Keratinocyte (primary cell): ENCODE results near the gene EBNA1BP2. TPM values are rescaled to one million over a fixed set of nuclear protein-coding genes. Genes with fewer than 3 reads are reported as not detected.
"Not testable (repeated sequence)": the region's sequence is repeated elsewhere in the genome, so short reads cannot be mapped to it uniquely, and the experiment has no call there.

Experiments
- DNase-seq: peaks from one replicate; pipeline ENCODE4 v3.0.0-alpha.2; 2011; ENCODE audit warnings: low read depth, missing footprints, low spot score
- FAIRE-seq: peaks from 2 replicates; lab custom pipeline; 2011; peaks lifted over from hg19 to GRCh38; lab: Jason Lieb, UNC
- H2AFZ ChIP-seq: 2 replicates; pipeline ENCODE4 v1.6.0; 2012; ENCODE audit warnings: low read length, control low read depth, inconsistent platforms; ENCODE audit not compliant: control insufficient read depth
- H3K27ac ChIP-seq: 2 replicates; pipeline ENCODE4 v1.5.1; 2011; ENCODE audit warnings: low read length; ENCODE audit not compliant: control insufficient read depth, insufficient read depth
- H3K27me3 ChIP-seq: 3 replicates; pipeline ENCODE4 v1.6.0; 2011; ENCODE audit warnings: low read length; ENCODE audit not compliant: control insufficient read depth, insufficient read depth; ENCODE audit errors: extremely low read depth
- H3K36me3 ChIP-seq, 2 experiments: 2 replicates in 1 of 2; 3 replicates in 1 of 2; pipeline ENCODE4 v1.5.1; 2011; ENCODE audit warnings: low read length in 2 of 2, mild to moderate bottlenecking in 1 of 2; ENCODE audit not compliant: control insufficient read depth in 2 of 2, insufficient read depth in 2 of 2; ENCODE audit errors: extremely low read depth in 1 of 2
- H3K4me1 ChIP-seq: 3 replicates; pipeline ENCODE4 v1.5.1; 2011; ENCODE audit warnings: low read length; ENCODE audit not compliant: control insufficient read depth, insufficient read depth; ENCODE audit errors: extremely low read depth
- H3K4me2 ChIP-seq: 3 replicates; pipeline ENCODE4 v1.6.0; 2011; ENCODE audit warnings: low read depth, low read length; ENCODE audit not compliant: control insufficient read depth, insufficient read depth; ENCODE audit errors: extremely low read depth
- H3K4me3 ChIP-seq, 3 experiments: fragments of 200-600 bp in 1 of 3; sonication (generic) in 1 of 3; 2 replicates in 2 of 3; 3 replicates in 1 of 3; pipeline ENCODE4 v1.5.1; 2011 to 2016; ENCODE audit warnings: low read length in 3 of 3, mild to moderate bottlenecking in 3 of 3, control low read depth in 2 of 3, inconsistent platforms in 1 of 3, low read depth in 1 of 3, mixed read lengths in 1 of 3, mixed run types in 1 of 3, moderate library complexity in 1 of 3; ENCODE audit not compliant: control insufficient read depth in 2 of 3, insufficient read depth in 2 of 3; ENCODE audit errors: extremely low read depth in 1 of 3
- H3K79me2 ChIP-seq: 2 replicates; pipeline ENCODE4 v1.6.0; 2012; ENCODE audit warnings: low read length; ENCODE audit not compliant: control insufficient read depth, insufficient read depth
- H3K9ac ChIP-seq: 3 replicates; pipeline ENCODE4 v1.6.0; 2011; ENCODE audit warnings: low read length; ENCODE audit not compliant: control insufficient read depth, insufficient read depth; ENCODE audit errors: extremely low read depth
- H3K9me1 ChIP-seq: 3 replicates; pipeline ENCODE4 v1.6.0; 2011; ENCODE audit warnings: low read length; ENCODE audit not compliant: control insufficient read depth, insufficient read depth; ENCODE audit errors: extremely low read depth
- H3K9me3 ChIP-seq: 2 replicates; pipeline ENCODE4 v1.5.1; 2012; ENCODE audit warnings: low read depth, low read length; ENCODE audit not compliant: control insufficient read depth
- H4K20me1 ChIP-seq: 3 replicates; pipeline ENCODE4 v1.6.0; 2011; ENCODE audit warnings: low read length; ENCODE audit not compliant: control insufficient read depth, insufficient read depth; ENCODE audit errors: extremely low read depth
- CTCF ChIP-seq, 3 experiments: IDR thresholded peaks in 1 of 3; conservative IDR thresholded peaks in 1 of 3; optimal IDR thresholded peaks in 1 of 3; 2 replicates in 2 of 3; 3 replicates in 1 of 3; pipeline versions ENCODE3 to v1.5.1; 2011; ENCODE audit warnings: low read length in 3 of 3, mild to moderate bottlenecking in 3 of 3, moderate library complexity in 2 of 3, control low read depth in 1 of 3, inconsistent platforms in 1 of 3; ENCODE audit not compliant: insufficient read depth in 2 of 3; ENCODE audit errors: extremely low read depth in 1 of 3
- EZH2 ChIP-seq: IDR thresholded peaks from one replicate; pipeline ENCODE4 v1.6.1; 2012; ENCODE audit warnings: inconsistent platforms, mild to moderate bottlenecking, low read length, moderate library complexity
- dilution Hi-C: fragments of 300-500 bp; cut with MboI; formaldehyde crosslinking; loops from one replicate; pipeline ENCODE4 v1.7.0; 2020; ENCODE audit warnings: low sequenced_read_pairs; ENCODE audit not compliant: extremely low pct_ligation_motif_present
- polyA plus RNA-seq, 5 experiments: library from polyadenylated mRNA; depleted of rRNA in 3 of 5; stranded (reverse) in 3 of 5; stranded (forward) in 1 of 5; unstranded in 1 of 5; fragments of >200 nt; gene quantifications; 1 replicate in 1 of 5; 2 replicates in 3 of 5; 3 replicates in 1 of 5; pipeline versions ENCODE4 v1.2.1 to v1.2.3, GENCODE V29; 2011 to 2012; ENCODE audit warnings: missing spikeins in 2 of 5, low read depth in 1 of 5, low replicate concordance in 1 of 5

Gene EBNA1BP2
- polyA plus RNA-seq, 1 donor (not counting 4 experiments of a cell fraction or from before 2014, with no cell fraction given) = 122 TPM

GRCh38 chr1:43214501-43215444 is 42.7 kb upstream of the EBNA1BP2 start:
- TF ChIP-seq CTCF (optimal IDR thresholded peaks at IDR 0.05 in 1 of 3, IDR thresholded peaks at IDR 0.05 in 1 of 3, conservative IDR thresholded peaks at IDR 0.05 in 1 of 3; ENCODE audit: extremely low read depth in 1 of 3, insufficient read depth in 2 of 3, low read length in 3 of 3) (no peak), EZH2 (no peak)
- Histone ChIP-seq H3K27me3 (no peaks in the 10 kb centered on the region), H3K9me1 (no peaks in the 10 kb centered on the region), H2AFZ (no peak overlapping the region), H3K9me3 (no peaks in the 10 kb centered on the region), H3K4me1 (no peaks in the 10 kb centered on the region), H3K27ac (no peak overlapping the region), H4K20me1 (no peaks in the 10 kb centered on the region), H3K36me3 (no peaks in the 10 kb centered on the region), H3K9ac (no peak overlapping the region), H3K4me2 (no peak overlapping the region), H3K79me2 (no peaks in the 10 kb centered on the region), H3K4me3 (no peak overlapping the region)
- dilution Hi-C loops = no loop called here
- no peak for FAIRE-seq
- no peak for DNase-seq

DNA sequence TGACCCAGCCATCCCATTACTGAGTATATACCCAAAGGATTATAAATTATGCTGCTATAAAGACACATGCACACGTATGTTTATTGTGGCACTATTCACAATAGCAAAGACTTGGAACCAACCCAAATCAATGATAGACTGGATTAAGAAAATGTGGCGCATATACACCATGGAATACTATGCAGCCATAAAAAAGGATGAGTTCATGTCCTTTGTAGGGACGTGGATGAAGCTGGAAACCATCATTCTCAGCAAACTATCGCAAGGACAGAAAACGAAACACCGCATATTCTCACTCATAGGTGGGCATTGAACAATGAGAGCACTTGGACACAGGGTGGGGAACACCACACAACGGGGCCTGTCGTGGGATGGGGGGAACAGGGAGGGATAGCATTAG is 36.2 kb upstream of the EBNA1BP2 start:
- H3K79me2 ChIP-seq, H2AFZ ChIP-seq, DNase-seq, H3K4me2 ChIP-seq, H3K27ac ChIP-seq, H3K36me3 ChIP-seq, H4K20me1 ChIP-seq, H3K9me1 ChIP-seq, H3K27me3 ChIP-seq, H3K9ac ChIP-seq, FAIRE-seq, H3K4me3 ChIP-seq, dilution Hi-C loops, H3K9me3 ChIP-seq: not testable (repeated sequence)
- peaks cover 31% of the 10 kb centered on the region for H3K4me1 ChIP-seq
